Measurements from ENCODE around the gene BMP5. TPM values are rescaled to one million over a fixed set of nuclear protein-coding genes. Genes with fewer than 3 reads are reported as not detected.

The BMP5 gene
- total RNA-seq, 1 experiment from 2014 or later, result not detected

DNA sequence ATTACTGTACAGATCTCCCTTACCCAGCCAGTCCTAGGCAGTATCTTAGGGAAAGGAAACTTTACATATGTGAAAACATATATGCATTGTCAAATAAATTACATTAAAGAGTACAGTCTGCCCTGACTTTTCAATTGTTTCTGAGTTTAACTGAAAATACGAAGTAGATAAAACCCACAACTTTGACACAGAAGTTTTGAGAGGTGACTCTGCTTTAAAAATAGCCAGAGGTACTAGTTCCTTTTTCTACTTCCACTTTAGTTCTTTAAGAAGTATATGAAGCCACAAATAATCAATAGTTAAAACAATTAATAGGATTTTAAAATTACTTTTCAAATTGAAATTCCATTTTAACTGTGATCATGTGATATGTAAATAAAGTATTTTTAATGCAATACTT, 62.9 kb downstream of the BMP5 start:
- H3K9me3 Mint-ChIP-seq (ENCODE audit: low read depth, unreplicated experiment), result no peaks in the 10 kb centered on the region
- H3K4me1 Mint-ChIP-seq (ENCODE audit: low read depth, unreplicated experiment), result no peaks in the 10 kb centered on the region
- CTCF ChIA-PET, result interaction anchor here (1.4 kb wide), 1 partner anchor 54 kb away, joined by 3 read pairs; no protein-coding TSS in a partner anchor
- TF ChIP-seq CTCF (IDR thresholded peaks at IDR 0.05; ENCODE audit: unreplicated experiment), result no peak
- DNase-seq, result no peak
- no peaks in the 10 kb centered on the region for H3K27me3 Mint-ChIP-seq (ENCODE audit: unreplicated experiment)
- H3K36me3 Mint-ChIP-seq (ENCODE audit: insufficient read depth, unreplicated experiment), result no peaks in the 10 kb centered on the region
- H3K27ac Mint-ChIP-seq (ENCODE audit: unreplicated experiment), result no peak overlapping the region
- intact Hi-C loops (cut with micrococcal nuclease; ENCODE audit: unreplicated experiment), result no loop called here
- BruUV-seq (replicated peaks), result no TSS peak
- no peak overlapping the region for H3K4me3 Mint-ChIP-seq (ENCODE audit: low read depth, unreplicated experiment)

GRCh38 chr6:55811074-55811473, 64.3 kb downstream of the BMP5 start:
- BruUV-seq (replicated peaks), result no TSS peak
- H3K4me1 Mint-ChIP-seq (ENCODE audit: low read depth, unreplicated experiment), result no peaks in the 10 kb centered on the region
- no peak for DNase-seq
- CTCF ChIA-PET, result no interaction called here
- H3K27ac Mint-ChIP-seq (ENCODE audit: unreplicated experiment), result no peak overlapping the region
- no peaks in the 10 kb centered on the region for H3K27me3 Mint-ChIP-seq (ENCODE audit: unreplicated experiment)
- TF ChIP-seq CTCF (IDR thresholded peaks at IDR 0.05; ENCODE audit: unreplicated experiment), result no peak
- H3K4me3 Mint-ChIP-seq (ENCODE audit: low read depth, unreplicated experiment), result no peak overlapping the region
- intact Hi-C loops (cut with micrococcal nuclease; ENCODE audit: unreplicated experiment), result no loop called here
- peaks cover 3% of the 10 kb centered on the region for H3K9me3 Mint-ChIP-seq (ENCODE audit: low read depth, unreplicated experiment)
- H3K36me3 Mint-ChIP-seq (ENCODE audit: insufficient read depth, unreplicated experiment), result no peaks in the 10 kb centered on the region

DNA sequence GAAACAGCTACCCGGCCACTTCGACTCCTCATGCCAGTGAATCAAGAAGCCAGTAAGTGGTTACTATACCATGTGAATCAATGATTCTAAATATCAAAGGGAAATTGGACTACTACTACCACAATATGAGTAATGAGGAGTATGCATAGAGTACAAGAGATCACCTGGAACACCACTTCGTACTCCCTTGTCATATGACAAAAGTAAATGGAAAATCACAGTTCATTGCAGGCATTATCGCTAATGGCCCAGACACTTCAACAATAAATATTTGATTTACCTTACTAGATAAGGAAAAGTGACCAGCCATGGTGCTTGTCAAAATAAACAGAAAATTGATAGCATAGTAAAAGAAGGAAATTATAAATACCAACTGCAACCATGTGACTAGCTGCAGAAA, 73.1 kb downstream of the BMP5 start:
- DNase-seq, result no peak
- H3K9me3 Mint-ChIP-seq (ENCODE audit: low read depth, unreplicated experiment), result peaks cover 3% of the 10 kb centered on the region
- H3K4me3 Mint-ChIP-seq (ENCODE audit: low read depth, unreplicated experiment), result no peak overlapping the region
- BruUV-seq (replicated peaks), result no TSS peak
- no peaks in the 10 kb centered on the region for H3K36me3 Mint-ChIP-seq (ENCODE audit: insufficient read depth, unreplicated experiment)
- CTCF ChIA-PET, result no interaction called here
- H3K27ac Mint-ChIP-seq (ENCODE audit: unreplicated experiment), result no peak overlapping the region
- no peak for TF ChIP-seq CTCF (IDR thresholded peaks at IDR 0.05; ENCODE audit: unreplicated experiment)
- no peaks in the 10 kb centered on the region for H3K4me1 Mint-ChIP-seq (ENCODE audit: low read depth, unreplicated experiment)
- intact Hi-C loops (cut with micrococcal nuclease; ENCODE audit: unreplicated experiment), result no loop called here
- H3K27me3 Mint-ChIP-seq (ENCODE audit: unreplicated experiment), result no peaks in the 10 kb centered on the region

DNA sequence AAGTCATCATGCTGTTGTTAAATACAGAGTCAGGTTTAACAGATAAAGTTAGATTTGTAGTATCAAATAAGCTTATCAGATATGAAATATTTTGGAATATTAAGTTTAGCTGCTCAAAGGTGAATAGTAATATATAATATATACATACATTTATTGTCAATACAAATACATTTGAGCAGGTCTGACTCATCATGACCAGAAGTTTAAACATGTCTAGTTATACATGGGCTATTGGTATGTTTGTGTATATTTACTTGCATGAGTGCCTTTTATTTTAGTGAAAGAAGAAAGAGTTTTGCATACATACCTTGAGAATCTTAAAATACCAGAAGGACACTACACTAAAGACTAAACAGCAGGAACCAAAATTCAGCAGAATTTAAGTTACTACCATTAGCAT, 76.8 kb downstream of the BMP5 start:
- no peak for DNase-seq
- H3K27me3 Mint-ChIP-seq (ENCODE audit: unreplicated experiment), result no peaks in the 10 kb centered on the region
- H3K9me3 Mint-ChIP-seq (ENCODE audit: low read depth, unreplicated experiment), result no peaks in the 10 kb centered on the region
- CTCF ChIA-PET, result no interaction called here
- BruUV-seq (replicated peaks), result no TSS peak
- H3K27ac Mint-ChIP-seq (ENCODE audit: unreplicated experiment), result no peak overlapping the region
- H3K36me3 Mint-ChIP-seq (ENCODE audit: insufficient read depth, unreplicated experiment), result no peaks in the 10 kb centered on the region
- H3K4me1 Mint-ChIP-seq (ENCODE audit: low read depth, unreplicated experiment), result no peaks in the 10 kb centered on the region
- H3K4me3 Mint-ChIP-seq (ENCODE audit: low read depth, unreplicated experiment), result no peak overlapping the region
- no peak for TF ChIP-seq CTCF (IDR thresholded peaks at IDR 0.05; ENCODE audit: unreplicated experiment)
- intact Hi-C loops (cut with micrococcal nuclease; ENCODE audit: unreplicated experiment), result no loop called here

Data from Calu3 (cell line).